GM12865 (cell line): ENCODE data around the gene NFATC2.

Experiments used
- DNase-seq: peaks from one replicate; pipeline ENCODE4 v3.0.0; 2010; ENCODE audit warnings: low read depth
- H3K4me3 ChIP-seq: 2 replicates; pipeline ENCODE4 v1.5.1; 2011; ENCODE audit warnings: mild to moderate bottlenecking, low read depth, low read length, control low read depth
- CTCF ChIP-seq: IDR thresholded peaks from 2 replicates; pipeline ENCODE4 v1.5.1; 2011; ENCODE audit warnings: low read length, control low read depth, low read depth, inconsistent platforms; ENCODE audit not compliant: insufficient read depth; ENCODE audit errors: missing control alignments

NFATC2 gene

GRCh38 chr20:51454250-51454865 lies 88.2 kb downstream of the NFATC2 start:
- no peak overlapping the region for H3K4me3 ChIP-seq
- no peak for TF ChIP-seq CTCF
- no peak for DNase-seq

- no peak for TF ChIP-seq CTCF
- DNase-seq, result no peak
- H3K4me3 ChIP-seq, result no peak overlapping the region
Measured at GRCh38 chr20:51452734-51453365, 89.7 kb downstream of the NFATC2 start.

GRCh38 chr20:51452091-51452613 lies 90.4 kb downstream of the NFATC2 start:
- TF ChIP-seq CTCF, result no peak
- H3K4me3 ChIP-seq, result no peak overlapping the region
- no peak for DNase-seq

- no peak for TF ChIP-seq CTCF
- no peak for DNase-seq
- H3K4me3 ChIP-seq, result no peak overlapping the region
Measured at GRCh38 chr20:51451484-51451883, 91.0 kb downstream of the NFATC2 start.

GRCh38 chr20:51450984-51451383 lies 91.5 kb downstream of the NFATC2 start:
- H3K4me3 ChIP-seq, result no peak overlapping the region
- no peak for DNase-seq
- no peak for TF ChIP-seq CTCF

- no peak for DNase-seq
- H3K4me3 ChIP-seq, result no peak overlapping the region
Measured at GRCh38 chr20:51450221-51450712, 92.3 kb downstream of the NFATC2 start.

More at GRCh38 chr20:51450221-51450712, 92.3 kb downstream of the NFATC2 start:
- no peak for TF ChIP-seq CTCF
